HG02884 (cell line): ENCODE data around the gene NAT9.
A peak's percentile ranks its signal among the peaks of the same experiment; 100 is the strongest.

Experiments
- ATAC-seq: cut with Tn5 transposase; IDR thresholded peaks from one replicate; pipeline ENCODE4 v1.9.1; 2021; ENCODE audit warnings: mild to moderate bottlenecking, moderate library complexity; ENCODE audit not compliant: unreplicated experiment

The NAT9 gene, protein sequence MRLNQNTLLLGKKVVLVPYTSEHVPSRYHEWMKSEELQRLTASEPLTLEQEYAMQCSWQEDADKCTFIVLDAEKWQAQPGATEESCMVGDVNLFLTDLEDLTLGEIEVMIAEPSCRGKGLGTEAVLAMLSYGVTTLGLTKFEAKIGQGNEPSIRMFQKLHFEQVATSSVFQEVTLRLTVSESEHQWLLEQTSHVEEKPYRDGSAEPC

DNA sequence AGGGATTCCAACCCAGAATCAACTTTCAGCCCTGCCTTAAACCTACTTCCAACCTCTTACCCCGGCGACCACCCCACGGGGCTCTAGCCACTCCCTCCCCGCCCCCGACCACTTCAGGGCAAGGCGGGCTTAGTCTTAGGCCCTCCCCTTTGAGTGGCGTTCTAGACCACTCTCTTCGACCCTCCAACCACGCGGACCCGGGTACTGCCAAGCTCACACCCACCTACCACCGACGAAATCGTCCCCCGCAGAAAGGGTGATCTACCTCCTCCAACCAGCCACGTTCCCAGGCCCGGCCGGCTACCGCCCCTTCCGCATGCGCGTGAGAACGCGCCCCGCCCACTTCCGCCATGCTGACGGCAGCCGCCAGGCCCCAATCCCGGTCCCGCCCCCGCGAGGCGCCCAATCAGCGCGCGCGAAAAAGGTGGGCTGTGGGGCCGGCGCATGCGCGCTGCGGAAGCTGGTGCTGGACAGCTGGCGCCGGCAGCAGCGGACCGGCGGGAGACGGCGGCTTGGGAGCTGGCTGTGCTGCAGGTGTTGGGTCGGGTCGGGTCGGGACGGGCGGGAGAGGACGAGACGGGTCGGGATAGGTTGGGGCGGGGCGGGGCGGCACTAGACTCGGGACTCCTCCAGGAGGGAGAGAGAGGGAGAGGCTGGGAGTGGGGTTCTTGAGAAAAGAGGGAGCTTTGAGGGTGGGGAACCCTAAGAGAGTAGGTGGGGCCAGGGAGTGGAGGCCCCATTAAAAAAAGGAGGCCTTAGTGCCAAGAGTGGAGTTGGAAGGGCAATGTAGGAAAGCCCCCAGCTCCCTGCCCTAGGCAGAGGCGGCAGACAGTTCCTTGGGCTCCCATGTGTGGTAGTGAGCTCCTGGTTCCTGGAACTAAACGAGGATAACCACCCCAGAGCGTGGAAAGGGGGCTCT, at the start of gene NAT9:
Gene NAT9 (minus strand): TSS at position 302 of the 919 bp plus-strand sequence. CDS start 647 bp downstream, outside the sequence.
- ATAC-seq: peak; percentile 70

DNA sequence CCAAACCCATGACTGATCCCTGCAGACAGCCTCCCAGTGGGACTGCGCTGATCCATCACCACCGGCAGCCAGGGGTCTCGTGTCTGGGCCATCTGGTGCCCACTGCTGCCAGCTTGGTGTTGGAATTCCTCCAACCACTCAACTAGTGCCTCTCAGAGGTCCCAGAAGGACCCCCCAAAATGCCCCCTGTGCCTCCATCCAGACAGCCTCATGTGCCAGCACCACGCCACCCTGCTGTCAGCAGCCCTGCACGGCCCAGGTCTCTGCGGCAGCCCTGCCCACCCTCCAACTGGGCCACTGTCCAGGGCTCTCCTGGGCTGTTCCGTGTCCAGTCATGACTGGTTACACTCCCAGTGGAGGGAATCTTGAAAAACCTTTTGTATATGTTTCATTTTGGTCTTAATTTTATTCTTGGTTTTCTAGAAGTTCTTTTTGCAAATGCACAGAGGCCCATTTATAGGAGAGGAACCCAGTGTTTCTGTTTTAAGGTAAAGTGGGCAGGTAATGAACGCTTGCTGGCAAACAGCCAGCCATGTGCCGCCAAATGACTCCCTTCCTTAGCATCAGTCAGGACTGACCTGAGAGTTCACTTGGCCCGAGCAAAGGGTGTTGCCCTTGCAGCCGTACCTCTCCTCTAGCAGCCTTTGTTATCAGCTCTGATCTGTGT, 48.9 kb upstream of the NAT9 start:
- no peak for ATAC-seq

DNA sequence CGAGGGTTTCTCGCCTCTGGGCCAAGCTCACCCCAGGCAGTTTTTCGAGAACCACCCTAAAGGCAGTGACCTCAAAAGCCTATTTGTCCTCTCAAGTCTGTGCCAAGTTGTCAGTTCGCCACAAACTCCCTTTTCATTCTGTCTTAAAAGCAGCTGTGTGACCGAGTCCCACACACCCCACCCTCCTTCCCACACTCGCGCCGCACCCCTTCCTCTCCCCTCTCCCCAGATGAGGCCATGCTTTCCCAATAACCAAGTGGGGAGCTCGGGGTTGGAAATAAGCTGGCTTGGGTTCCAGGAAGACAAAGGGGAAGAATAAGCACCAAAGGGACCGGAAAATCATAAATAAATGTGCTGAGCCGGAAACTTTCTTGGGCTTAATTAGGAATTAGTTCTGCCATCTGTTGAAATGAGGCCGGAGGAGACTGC, 46.8 kb upstream of the NAT9 start:
- ATAC-seq: no peak

DNA sequence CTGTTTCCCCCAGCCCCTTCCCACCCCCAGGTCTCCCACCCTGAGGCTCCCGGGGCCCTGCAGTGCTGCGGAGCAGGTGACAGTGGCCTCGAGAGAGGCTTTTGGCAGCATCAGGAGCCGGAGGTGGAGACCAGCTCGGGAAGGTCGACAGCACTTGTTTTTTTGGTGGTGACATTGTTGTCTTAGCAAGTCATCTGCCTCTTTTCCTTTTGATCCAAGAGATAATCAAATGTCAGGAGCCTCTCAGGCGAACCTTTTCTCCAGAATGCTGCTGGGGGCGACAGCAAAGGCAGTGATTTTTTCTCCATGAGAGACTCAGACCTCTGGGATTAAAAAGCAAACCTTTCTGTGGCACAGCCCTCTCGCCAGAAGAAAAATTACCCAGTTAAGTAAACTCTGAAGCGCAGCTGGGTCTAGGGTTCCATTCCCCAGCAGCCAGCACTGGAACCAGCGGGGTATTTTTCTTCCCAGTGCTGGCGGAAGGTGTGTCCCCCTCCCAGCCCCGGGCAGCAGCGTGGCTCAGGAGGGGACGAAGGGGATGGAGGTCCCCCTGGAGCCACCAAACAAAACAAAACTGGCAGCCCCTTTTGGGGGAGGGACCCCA, 46.3 kb upstream of the NAT9 start:
- ATAC-seq: no peak

DNA sequence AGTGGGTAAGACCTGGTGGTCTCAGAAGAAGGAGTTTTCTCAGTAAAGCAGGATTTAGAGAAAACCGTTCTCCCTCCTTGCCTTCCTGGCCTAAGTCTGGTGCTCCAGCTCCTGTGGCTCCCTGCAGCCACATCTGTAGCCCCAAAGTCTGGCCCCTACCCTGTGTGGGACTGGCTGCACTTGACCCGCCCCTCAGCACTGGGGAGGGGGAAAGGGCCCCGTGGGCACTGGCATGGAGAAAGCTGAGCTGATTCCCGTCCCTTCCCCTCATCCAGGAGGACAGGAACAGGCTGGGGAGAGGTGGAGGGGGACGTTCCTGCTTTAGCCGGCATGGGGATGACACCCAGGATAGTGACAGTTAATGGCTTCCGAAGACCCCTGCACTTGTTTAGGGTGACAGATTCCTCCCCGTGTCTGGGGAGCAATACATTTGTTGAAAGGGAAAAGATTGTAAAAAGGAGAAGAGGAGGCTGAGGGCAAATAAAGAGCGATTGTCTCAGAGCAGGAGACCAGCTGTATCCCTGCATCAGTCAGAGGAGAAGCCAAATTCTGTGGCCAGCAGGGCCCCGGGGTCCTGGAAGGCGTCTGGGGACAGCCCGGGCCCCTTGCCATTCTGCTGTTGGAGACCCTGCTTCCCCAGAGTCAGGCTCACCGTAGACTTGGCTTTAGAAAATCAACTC, 45.6 kb upstream of the NAT9 start:
- no peak for ATAC-seq

DNA sequence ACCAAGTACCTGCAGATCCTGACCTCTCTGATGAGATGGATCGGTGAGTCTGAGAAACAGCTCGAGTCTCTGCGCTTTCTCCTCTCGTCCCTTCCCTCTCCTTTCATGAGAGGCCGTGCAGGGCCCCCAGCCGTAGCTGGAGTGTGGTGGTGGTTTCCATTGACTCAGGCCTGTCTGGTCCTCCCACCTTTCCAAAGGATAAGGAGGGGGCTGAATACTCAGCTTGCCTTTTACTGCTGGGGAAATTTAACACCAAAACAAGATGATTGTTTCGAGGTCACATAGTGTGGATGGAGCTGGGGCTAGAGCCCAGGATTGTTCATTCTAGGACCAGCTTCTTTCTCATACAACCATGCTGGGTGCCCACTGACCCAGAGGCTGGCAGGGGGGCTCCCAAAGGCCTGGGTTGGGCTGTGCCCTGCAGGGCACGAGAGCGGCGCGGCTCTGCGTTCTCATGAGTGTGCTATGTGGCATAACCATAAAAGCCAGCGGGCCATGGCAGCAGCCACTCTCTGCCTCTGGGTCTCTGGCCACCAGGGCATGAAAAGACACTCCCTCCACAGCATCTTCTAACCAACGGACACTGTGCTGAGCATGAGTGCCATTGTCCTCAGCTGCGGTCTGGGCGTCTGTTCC, 43.8 kb upstream of the NAT9 start:
- no peak for ATAC-seq

DNA sequence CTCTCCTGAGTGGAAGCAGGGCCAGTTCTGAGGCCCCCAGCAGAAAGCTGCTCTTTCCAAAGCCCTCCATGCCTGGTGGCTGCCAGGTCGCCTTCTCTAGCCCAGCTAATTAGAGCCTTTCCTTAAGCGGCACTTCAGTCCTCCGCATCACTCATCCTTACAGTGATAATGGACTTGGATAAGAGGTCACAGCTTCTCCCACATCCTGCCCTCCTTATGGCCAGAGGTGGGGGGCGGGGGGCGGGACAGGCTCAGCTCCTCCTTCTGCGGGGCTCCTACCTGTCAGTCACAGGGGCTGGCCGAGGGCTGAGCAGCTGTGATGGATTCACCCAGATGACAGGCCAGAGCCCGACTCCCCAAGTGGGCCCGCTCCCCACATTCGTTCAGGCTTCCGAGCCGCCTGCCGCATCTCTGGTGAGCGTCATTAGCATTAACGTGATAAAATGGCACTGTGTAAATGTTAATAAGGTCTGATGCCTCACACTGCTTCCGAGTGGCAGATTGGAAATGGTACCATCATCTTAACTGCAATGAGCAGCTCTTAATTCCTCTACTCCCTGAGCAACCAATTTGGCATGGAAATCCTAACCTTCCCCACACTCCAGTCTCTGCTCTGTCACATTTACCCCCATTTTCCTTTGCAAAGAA, 42.3 kb upstream of the NAT9 start:
- ATAC-seq: no peak

DNA sequence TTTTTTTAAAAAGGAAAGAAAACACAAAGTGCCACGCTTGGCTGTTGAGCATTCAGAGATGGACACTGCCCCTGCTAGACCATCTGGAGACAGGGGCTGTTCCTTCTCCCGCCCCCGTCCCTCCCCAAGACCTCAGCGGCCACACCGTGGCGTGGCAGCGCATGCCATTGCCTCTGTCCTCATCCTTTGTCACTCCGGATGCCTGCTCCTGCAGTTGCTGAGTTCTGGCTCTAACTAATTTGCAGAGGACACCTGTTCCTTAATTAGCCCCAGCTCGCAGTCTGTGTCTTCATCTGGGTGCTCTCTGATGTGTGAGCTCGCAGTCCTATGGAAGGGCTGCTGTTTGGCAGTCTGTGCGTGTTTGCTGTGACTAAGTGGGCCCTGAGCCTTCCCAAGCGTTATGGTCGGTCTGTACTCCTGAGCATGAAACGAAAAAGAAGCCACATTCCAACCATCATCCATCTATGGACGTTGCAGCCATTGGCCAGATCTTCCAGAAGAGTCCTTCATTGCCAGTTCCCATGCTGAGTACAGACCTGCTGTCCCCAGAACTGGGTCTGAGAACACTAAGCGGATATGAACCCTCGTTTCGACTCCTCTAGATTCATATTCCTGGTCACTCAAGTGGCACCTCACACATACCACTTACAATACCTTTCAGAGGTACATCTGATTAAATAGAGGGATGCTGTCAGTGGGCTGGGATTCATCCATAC, 40.9 kb upstream of the NAT9 start:
- ATAC-seq: no peak

DNA sequence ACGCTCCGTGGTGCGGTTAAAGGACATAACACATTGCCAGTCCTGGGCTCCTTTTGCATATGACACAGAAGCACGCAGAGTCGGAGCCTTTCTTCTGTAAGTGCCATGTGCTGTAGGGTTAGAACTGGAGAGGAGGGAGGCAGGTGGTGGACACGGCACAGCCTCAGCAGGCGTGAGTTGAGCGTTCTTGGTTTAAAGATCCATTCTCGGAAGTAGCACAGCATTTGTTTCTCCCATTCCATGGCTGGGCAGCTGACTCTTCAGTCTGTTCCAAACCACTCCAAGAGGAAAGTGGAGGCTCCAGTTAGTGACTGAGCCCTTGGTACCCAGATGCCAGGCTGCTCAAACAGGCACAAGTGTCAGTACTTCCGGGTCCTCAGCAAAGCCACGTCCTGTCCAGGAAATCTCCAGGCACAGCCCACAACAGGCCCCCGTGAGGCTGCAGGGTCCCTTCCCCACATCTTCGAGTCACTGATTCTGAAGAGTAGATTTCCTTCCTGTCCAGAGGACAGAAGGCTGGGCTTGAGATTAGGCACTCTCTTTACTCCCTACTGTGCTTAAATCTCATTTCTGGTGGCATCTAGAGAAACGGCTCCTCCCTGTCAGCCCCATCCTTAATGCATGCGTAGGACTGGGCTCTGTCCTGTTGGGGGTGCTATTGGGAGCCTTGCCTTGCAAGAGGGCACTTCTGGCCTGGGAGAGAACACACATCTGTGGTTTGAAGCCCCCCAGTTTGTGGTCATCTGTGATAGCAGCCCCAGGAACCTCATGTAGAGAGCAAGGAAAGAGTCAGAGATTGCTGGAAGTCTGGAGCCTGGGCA, 39.6 kb upstream of the NAT9 start:
- ATAC-seq: no peak

DNA sequence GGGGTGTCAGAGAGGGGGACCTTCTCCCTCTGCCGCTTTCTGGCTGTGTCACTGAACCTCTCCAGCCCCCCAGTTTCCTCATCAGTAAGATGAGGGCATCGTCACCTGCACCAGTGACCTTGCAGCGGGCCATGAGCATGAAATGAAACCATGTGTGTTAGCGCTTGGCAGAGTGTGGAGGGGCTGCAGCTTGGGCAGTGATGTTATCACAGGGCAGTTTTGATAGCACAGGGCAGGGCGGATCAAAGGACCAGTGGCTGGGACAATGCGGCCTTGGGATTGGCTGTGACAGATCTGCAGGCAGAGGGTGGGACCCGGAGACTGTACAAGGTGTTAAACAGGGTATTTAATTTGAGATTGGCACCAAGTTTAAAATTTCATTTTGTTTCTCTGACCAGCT, 38.9 kb upstream of the NAT9 start:
- no peak for ATAC-seq

DNA sequence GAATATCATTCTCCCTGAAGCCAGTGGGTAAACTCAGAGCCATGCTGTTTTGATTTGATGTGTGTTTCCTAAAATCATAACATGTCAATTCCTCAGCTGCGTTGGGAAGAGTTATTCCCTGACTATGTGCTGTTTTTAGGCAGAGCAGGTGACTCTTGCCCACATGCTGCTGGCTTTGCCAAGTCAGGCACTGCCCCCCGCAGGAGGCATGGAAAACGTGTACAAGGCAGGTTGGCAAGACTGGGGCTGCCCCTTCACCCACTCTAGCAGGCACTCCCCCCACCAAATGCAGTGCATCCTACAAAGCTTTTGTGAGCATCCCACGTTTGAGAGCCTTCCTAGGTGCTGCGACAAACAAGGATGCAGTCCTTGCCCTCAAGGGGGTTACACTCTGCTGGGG, 38.3 kb upstream of the NAT9 start:
- no peak for ATAC-seq

DNA sequence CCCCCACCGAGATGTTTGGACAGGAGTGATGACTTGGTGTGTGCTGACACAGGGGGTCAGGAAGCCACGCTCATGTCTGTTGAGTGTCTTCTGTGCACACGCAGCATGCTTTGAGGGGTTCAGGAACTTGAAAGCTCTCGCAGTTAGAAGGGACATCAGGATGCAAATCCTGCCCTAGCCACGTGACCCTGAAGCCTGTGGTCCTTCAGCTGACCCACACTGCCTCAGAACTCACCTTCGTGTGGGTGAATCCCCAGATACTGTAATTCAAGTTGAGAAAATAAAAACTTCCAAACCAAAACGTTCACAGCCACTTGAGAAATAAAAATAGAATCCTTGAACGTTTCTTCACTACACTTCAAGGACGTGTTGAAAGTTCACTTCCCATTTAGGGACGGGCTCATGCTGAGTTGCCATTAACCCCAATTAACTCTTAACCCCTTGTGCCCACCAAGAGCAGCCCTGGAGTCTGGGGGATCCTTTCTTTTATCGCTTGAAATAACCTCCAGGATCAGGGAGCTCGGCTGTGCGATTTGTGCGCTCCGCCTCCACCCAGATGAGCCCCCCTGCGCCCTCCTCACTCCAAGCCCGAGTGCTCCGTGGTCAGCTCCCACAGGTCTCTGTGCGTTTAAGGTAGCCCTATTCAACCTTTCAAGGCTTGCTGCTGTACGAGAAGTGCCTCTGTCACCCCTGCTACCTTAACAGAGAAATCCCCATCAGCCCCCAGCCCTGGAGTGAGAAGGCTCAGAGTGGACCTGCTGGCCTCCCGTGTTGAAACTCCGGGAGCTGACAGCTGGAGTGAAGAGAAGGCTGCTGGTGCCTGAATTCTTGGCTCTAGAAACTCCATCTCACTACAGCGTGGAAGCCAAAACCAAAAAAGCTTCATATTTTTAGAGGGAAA, 36.2 kb upstream of the NAT9 start:
- no peak for ATAC-seq

DNA sequence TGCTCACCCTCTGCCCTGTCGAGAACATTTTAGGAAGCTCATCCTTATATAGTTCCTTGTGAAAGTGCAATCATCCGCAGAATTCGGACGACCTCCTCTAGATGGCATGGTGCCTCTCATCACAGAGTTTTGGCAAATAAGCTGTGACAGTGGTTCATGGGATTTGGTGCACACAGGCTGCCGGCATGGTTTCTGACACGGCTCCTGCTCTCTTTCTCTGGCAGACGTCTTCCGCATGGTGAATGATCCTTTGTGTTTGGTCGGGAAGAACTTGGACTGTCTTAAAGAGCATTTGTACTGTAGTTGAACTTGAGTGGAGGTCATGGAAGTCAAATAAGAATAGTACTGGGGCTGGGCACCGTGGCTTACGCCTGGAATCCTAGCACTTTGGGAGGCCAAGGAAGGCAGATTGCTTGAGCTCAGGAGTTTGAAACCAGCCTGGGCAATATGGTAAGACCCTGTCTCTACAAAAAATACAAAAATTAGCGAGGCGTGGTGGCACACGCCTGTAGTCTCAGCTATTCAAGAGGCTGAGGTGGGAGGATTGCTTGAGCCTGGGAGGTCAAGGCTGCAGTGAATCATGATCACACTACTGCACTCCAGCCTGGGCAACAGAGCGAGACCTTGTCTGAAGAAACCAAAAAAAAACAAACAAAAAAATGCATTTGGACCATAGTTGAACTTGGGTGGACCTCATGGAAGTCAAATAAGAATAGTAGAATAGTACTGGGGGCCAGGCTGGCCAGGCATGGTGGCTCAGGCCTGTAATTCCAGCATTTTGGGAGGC, 34.7 kb upstream of the NAT9 start:
- no peak for ATAC-seq

DNA sequence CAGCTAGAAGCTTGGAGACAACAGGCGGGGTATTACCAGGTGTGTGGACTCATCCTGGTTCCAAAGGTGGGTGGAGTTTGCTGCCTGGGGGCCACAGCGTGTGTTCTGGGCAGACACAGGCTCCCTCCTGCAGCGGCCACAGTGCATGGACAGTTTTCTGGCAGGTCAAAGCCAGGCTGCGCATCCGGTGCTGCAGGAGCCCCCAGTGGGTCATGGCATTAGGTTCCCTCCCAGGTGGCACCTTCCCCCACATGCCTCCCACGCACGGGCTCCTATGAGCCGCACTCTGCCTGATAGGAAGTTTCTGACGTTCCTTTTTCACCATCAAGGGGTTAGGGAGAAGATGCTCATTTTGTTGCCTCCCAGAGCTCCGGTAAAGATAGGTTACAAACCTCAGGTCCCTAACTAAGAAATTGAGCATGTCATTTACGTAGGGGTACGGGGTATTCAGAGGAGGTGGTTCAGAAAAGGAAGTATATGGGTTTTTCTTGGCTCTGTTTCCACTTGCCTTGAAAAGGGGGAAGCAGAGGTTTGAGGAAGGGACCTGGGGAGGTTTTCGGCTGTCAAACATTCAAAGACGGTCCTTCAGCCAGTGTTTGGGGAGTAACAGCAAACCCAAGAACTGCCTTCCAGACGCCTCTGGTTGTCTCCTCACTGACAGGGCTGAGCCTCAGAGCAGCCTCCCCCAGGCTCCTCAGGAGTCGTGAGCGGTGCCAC, 32.7 kb upstream of the NAT9 start:
- no peak for ATAC-seq

DNA sequence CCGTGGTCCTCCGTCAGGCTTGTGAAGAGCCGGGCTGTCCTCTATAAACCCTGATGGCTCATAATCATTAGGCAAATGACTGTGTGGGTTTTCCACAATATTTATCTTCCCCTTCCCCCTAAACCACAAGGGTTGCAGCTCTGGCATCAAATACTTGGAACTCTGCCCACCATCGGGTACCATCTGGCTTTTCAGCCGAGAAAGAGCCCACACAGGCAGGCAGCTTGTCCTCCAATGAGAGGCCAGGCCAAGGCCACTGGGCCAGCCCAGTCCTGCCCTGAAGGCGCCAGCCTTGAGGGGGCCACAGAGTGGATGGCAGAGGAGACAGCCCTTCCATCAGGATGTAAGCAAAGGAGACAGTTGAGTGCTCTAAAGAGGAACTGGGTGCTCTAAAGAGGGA, 31.8 kb upstream of the NAT9 start:
- no peak for ATAC-seq

DNA sequence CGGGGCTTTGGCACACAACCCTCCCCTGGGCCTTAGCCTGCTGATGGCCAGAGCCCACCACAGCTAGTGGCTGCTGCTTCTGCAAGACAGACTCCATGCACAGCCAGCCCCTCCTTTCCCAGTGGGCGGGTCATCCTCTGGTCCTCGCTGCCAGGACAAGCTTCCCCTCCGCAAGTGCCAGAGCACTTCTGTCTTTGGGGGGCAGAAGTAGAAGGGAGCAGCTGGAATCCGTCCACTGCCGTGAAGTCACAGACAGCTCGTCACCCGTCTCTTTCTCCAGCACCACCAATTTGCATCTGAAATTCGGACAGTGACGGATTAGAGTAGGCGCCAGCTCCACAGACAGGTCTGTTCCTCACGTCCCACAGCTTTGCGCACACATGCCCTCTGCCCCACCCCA, 31.3 kb upstream of the NAT9 start:
- ATAC-seq: no peak
